ENCODE measurements around the gene ANKRD11.

ANKRD11 gene

DNA sequence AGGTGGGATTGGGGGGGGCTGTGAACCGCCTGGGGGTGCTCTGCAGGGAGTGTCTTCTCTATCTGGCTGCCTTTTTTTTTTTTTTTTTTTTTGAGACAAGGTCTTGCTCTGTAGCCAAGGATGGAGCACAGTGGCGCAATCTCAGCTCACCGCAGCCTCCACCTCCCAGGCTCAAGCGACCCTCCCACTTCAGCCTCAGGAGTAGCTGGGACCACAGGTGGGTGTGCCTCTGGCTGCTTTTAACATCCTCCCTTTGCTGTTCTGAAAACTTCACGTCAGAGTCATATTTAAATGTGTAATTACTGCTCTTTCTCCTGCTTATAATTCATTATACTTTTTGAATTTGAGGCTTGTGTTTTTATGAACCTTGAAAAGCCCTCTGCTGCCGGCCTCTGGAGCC lies 194.4 kb downstream of the ANKRD11 start:
- TF ChIP-seq, protein P1, sequence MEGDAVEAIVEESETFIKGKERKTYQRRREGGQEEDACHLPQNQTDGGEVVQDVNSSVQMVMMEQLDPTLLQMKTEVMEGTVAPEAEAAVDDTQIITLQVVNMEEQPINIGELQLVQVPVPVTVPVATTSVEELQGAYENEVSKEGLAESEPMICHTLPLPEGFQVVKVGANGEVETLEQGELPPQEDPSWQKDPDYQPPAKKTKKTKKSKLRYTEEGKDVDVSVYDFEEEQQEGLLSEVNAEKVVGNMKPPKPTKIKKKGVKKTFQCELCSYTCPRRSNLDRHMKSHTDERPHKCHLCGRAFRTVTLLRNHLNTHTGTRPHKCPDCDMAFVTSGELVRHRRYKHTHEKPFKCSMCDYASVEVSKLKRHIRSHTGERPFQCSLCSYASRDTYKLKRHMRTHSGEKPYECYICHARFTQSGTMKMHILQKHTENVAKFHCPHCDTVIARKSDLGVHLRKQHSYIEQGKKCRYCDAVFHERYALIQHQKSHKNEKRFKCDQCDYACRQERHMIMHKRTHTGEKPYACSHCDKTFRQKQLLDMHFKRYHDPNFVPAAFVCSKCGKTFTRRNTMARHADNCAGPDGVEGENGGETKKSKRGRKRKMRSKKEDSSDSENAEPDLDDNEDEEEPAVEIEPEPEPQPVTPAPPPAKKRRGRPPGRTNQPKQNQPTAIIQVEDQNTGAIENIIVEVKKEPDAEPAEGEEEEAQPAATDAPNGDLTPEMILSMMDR (conservative IDR thresholded peaks at IDR 0.05; ENCODE audit: low read length), result no peak
- no peak for TF ChIP-seq EZH2phosphoT487 (IDR thresholded peaks at IDR 0.05; ENCODE audit: borderline replicate concordance)
- no peaks in the 10 kb centered on the region for H3K9me3 ChIP-seq (ENCODE audit: insufficient read depth, low read depth, low read length)
- peaks cover 4% of the 10 kb centered on the region for H4K20me1 ChIP-seq (ENCODE audit: insufficient read depth, low read length, poor library complexity, severe bottlenecking)
- H3K4me2 ChIP-seq (ENCODE audit: low read depth, low read length, poor library complexity, severe bottlenecking), result no peak overlapping the region
- H3K4me3 ChIP-seq (ENCODE audit: low read length, poor library complexity, severe bottlenecking), result no peak overlapping the region
- peaks cover 20% of the 10 kb centered on the region; the same call in 1 of the 2 replicates for H3K79me2 ChIP-seq (ENCODE audit: insufficient read depth, low read length)
- H3F3A ChIP-seq (ENCODE audit: low read depth), result no peaks in the 10 kb centered on the region
- no peaks in the 10 kb centered on the region for H3K27me3 ChIP-seq (ENCODE audit: insufficient read depth, low read length, poor library complexity, severe bottlenecking)
- H2AFZ ChIP-seq (ENCODE audit: low read length), result no peak overlapping the region
- H3K9ac ChIP-seq (ENCODE audit: low read depth, low read length, poor library complexity, severe bottlenecking), result no peak overlapping the region
- H3K9me2 ChIP-seq (replicated peaks; ENCODE audit: low read depth, low read length), result no peaks in the 10 kb centered on the region
- H3K36me3 ChIP-seq (ENCODE audit: insufficient read depth, low read length), result peaks cover 9% of the 10 kb centered on the region; the same call in 1 of the 2 replicates
- no peaks in the 10 kb centered on the region for H3K4me1 ChIP-seq (ENCODE audit: insufficient read depth, low read length, poor library complexity, severe bottlenecking)

DNA sequence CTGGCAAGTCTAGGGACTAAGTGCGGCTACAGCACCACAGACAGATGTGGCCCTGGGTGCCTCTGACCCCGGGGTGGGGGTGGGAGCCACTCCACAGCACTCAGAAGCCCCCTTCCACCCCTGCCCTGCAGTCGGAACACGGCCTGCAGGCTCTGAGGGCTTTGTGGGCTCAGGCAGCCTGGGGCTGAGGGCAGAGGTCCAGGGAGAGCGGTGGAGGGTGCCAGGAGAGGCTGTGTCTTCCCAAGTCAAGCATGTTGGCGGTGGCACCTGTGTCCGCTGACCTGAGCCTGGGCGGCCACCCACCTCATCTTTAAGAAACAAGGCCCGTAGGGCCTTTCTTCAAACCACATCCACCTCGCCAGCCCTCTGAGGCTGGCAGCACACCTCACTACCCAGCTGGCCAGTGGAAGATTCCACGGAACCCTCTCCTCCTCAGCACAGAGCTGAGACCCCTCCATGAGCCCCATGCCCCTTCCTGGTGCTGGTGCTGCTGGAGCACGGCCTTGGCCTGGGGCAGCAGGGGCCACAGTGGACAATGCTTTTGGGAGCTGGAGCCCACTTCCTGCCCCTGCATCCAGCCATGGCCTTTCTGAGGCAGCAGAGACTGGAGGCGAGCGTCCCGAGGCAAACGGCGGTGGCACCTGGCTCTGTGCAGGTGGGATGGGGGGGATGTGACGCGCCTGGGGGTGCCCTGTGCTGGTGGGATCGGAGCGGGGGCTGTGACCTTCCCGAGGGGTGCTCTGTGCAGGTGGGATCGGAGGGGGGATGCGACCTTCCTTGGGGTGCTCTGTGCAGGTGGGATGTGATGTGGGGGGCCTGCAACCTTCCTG lies 195.1 kb downstream of the ANKRD11 start:
- no peaks in the 10 kb centered on the region for H3F3A ChIP-seq (ENCODE audit: low read depth)
- peaks cover 9% of the 10 kb centered on the region; the same call in 1 of the 2 replicates for H3K36me3 ChIP-seq (ENCODE audit: insufficient read depth, low read length)
- TF ChIP-seq EZH2phosphoT487 (IDR thresholded peaks at IDR 0.05; ENCODE audit: borderline replicate concordance), result no peak
- TF ChIP-seq, protein P1 (conservative IDR thresholded peaks at IDR 0.05; ENCODE audit: low read length), result no peak
- no peaks in the 10 kb centered on the region for H3K9me2 ChIP-seq (replicated peaks; ENCODE audit: low read depth, low read length)
- H3K79me2 ChIP-seq (ENCODE audit: insufficient read depth, low read length), result peaks cover 17% of the 10 kb centered on the region; the same call in 1 of the 2 replicates
- peaks cover 4% of the 10 kb centered on the region for H4K20me1 ChIP-seq (ENCODE audit: insufficient read depth, low read length, poor library complexity, severe bottlenecking)
- H2AFZ ChIP-seq (ENCODE audit: low read length), result no peak overlapping the region
- H3K4me3 ChIP-seq (ENCODE audit: low read length, poor library complexity, severe bottlenecking), result no peak overlapping the region
- no peak overlapping the region for H3K4me2 ChIP-seq (ENCODE audit: low read depth, low read length, poor library complexity, severe bottlenecking)
- H3K4me1 ChIP-seq (ENCODE audit: insufficient read depth, low read length, poor library complexity, severe bottlenecking), result no peaks in the 10 kb centered on the region
- H3K9ac ChIP-seq (ENCODE audit: low read depth, low read length, poor library complexity, severe bottlenecking), result no peak overlapping the region
- no peaks in the 10 kb centered on the region for H3K9me3 ChIP-seq (ENCODE audit: insufficient read depth, low read depth, low read length)
- H3K27me3 ChIP-seq (ENCODE audit: insufficient read depth, low read length, poor library complexity, severe bottlenecking), result no peaks in the 10 kb centered on the region

DNA sequence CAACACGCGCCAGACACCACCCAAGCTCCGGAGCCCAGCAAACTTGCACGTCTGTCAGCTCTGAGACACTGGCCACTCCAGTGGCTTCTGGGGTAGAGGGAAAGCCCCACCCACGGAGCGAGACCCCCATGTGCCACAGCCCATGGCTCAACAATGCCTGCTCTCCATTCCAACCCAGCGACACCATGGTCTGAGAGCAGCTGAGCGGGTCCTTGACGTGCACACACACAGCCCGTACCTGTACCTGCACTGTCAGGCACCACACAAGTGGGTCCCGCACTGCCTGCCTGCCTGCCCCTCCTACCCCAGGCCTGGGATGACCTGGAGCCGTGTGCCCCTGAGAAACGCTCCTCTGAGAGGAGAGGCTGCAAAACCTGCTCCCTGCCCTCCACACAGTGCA lies 195.9 kb downstream of the ANKRD11 start:
- no peak overlapping the region for H3K4me3 ChIP-seq (ENCODE audit: low read length, poor library complexity, severe bottlenecking)
- no peaks in the 10 kb centered on the region for H3K4me1 ChIP-seq (ENCODE audit: insufficient read depth, low read length, poor library complexity, severe bottlenecking)
- no peaks in the 10 kb centered on the region for H3F3A ChIP-seq (ENCODE audit: low read depth)
- no peak overlapping the region for H2AFZ ChIP-seq (ENCODE audit: low read length)
- no peak overlapping the region for H3K9ac ChIP-seq (ENCODE audit: low read depth, low read length, poor library complexity, severe bottlenecking)
- H3K9me3 ChIP-seq (ENCODE audit: insufficient read depth, low read depth, low read length), result no peaks in the 10 kb centered on the region
- no peak overlapping the region for H3K4me2 ChIP-seq (ENCODE audit: low read depth, low read length, poor library complexity, severe bottlenecking)
- H4K20me1 ChIP-seq (ENCODE audit: insufficient read depth, low read length, poor library complexity, severe bottlenecking), result peaks cover 4% of the 10 kb centered on the region
- peaks cover 16% of the 10 kb centered on the region; the same call in 1 of the 2 replicates for H3K79me2 ChIP-seq (ENCODE audit: insufficient read depth, low read length)
- TF ChIP-seq EZH2phosphoT487 (IDR thresholded peaks at IDR 0.05; ENCODE audit: borderline replicate concordance), result no peak
- TF ChIP-seq, protein P1 (conservative IDR thresholded peaks at IDR 0.05; ENCODE audit: low read length), result no peak
- no peaks in the 10 kb centered on the region for H3K27me3 ChIP-seq (ENCODE audit: insufficient read depth, low read length, poor library complexity, severe bottlenecking)
- H3K36me3 ChIP-seq (ENCODE audit: insufficient read depth, low read length), result peaks cover 9% of the 10 kb centered on the region; the same call in 1 of the 2 replicates
- no peaks in the 10 kb centered on the region for H3K9me2 ChIP-seq (replicated peaks; ENCODE audit: low read depth, low read length)

All from Loucy (cell line).